ENCODE measurements around the gene GTPBP4. TPM values are rescaled to one million over a fixed set of nuclear protein-coding genes. Genes with fewer than 3 reads are reported as not detected.

GTPBP4 gene
- total RNA-seq, 1 donor from 2014 or later, result 106 TPM

DNA sequence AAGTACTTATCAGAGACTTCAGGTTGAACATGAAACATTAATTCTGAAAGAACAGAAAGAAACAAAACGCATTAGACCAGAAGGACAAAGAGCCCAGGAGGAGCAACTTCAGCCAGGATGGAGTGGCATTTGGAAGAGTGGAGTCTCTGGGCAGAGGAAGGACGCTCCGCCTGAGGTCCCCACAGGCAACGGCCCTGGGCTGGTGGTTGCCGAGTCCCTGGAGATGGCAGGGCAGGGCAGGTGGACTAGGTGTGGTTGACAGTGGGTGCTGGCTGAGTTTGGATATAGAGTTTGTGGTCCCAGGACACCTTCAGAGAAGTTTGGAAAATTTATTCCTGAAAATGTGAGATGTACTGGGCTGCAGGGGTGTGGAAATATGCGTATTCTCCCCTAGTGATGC is 29.4 kb upstream of the GTPBP4 start:
- Histone ChIP-seq H3K4me3 (ENCODE audit: insufficient read depth, low read depth, low read length) (no peak overlapping the region), H3K27ac (ENCODE audit: low read depth, low read length) (no peak overlapping the region), H3K9ac (ENCODE audit: low read length) (no peak overlapping the region), H3K79me2 (ENCODE audit: insufficient read depth, low read length) (no peaks in the 10 kb centered on the region), H4K20me1 (ENCODE audit: insufficient read depth, low read length) (no peaks in the 10 kb centered on the region), H3K36me3 (ENCODE audit: insufficient read depth, low read length) (no peaks in the 10 kb centered on the region), H3K9me3 (ENCODE audit: insufficient read depth, low read depth, low read length) (no peaks in the 10 kb centered on the region), H3K4me1 (ENCODE audit: insufficient read depth, low read length) (no peaks in the 10 kb centered on the region), H3K27me3 (ENCODE audit: insufficient read depth, low read length) (peaks cover 4% of the 10 kb centered on the region), H2AFZ (ENCODE audit: low read depth, low read length) (no peak overlapping the region), H3K4me2 (ENCODE audit: low read length) (no peak overlapping the region)
- Mint-ChIP-seq H3K9me3 (ENCODE audit: unreplicated experiment) (peaks cover 9% of the 10 kb centered on the region), H3K27ac (ENCODE audit: unreplicated experiment) (no peak overlapping the region), H3K36me3 (ENCODE audit: low read depth, unreplicated experiment) (no peaks in the 10 kb centered on the region), H3K4me1 (ENCODE audit: low read depth, unreplicated experiment) (peaks cover 1% of the 10 kb centered on the region), H3K27me3 (ENCODE audit: low read depth, unreplicated experiment) (peaks cover 22% of the 10 kb centered on the region), H3K4me3 (ENCODE audit: unreplicated experiment) (no peak overlapping the region)
- no peak for FAIRE-seq
- TF ChIP-seq, protein P1, sequence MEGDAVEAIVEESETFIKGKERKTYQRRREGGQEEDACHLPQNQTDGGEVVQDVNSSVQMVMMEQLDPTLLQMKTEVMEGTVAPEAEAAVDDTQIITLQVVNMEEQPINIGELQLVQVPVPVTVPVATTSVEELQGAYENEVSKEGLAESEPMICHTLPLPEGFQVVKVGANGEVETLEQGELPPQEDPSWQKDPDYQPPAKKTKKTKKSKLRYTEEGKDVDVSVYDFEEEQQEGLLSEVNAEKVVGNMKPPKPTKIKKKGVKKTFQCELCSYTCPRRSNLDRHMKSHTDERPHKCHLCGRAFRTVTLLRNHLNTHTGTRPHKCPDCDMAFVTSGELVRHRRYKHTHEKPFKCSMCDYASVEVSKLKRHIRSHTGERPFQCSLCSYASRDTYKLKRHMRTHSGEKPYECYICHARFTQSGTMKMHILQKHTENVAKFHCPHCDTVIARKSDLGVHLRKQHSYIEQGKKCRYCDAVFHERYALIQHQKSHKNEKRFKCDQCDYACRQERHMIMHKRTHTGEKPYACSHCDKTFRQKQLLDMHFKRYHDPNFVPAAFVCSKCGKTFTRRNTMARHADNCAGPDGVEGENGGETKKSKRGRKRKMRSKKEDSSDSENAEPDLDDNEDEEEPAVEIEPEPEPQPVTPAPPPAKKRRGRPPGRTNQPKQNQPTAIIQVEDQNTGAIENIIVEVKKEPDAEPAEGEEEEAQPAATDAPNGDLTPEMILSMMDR (IDR thresholded peaks at IDR 0.05; ENCODE audit: insufficient read depth, low read depth, low read length), result no peak
- TF ChIP-seq EZH2 (IDR thresholded peaks at IDR 0.05; ENCODE audit: insufficient read depth, low read length), result no peak
- DNase-seq (ENCODE audit: low read depth), result no peak

DNA sequence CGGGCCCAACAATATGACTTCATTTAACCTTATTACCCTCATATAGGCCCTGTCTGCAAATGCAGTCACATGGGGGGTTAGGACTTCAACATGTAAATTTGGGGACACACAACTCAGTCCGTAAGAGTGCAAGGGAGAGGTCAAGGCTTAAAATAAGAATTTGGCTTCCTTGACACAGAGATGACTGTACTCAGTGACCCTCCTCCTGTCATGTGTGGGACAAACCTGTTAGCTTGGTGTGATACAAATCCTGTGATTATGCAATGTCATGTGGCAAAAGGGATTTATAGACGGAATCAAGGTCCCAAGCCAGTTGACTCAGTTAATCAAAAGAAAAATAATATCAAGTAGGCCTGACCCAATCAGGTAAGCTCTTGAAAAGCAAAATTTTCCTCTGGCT is 25.9 kb upstream of the GTPBP4 start:
- H2AFZ ChIP-seq (ENCODE audit: low read depth, low read length), result no peak overlapping the region
- H4K20me1 ChIP-seq (ENCODE audit: insufficient read depth, low read length), result no peaks in the 10 kb centered on the region
- no peaks in the 10 kb centered on the region for H3K27me3 ChIP-seq (ENCODE audit: insufficient read depth, low read length)
- Mint-ChIP-seq H3K27me3 (ENCODE audit: low read depth, unreplicated experiment) (peaks cover 21% of the 10 kb centered on the region), H3K4me1 (ENCODE audit: low read depth, unreplicated experiment) (peaks cover 3% of the 10 kb centered on the region), H3K27ac (ENCODE audit: unreplicated experiment) (no peak overlapping the region), H3K4me3 (ENCODE audit: unreplicated experiment) (no peak overlapping the region), H3K9me3 (ENCODE audit: unreplicated experiment) (peaks cover 9% of the 10 kb centered on the region), H3K36me3 (ENCODE audit: low read depth, unreplicated experiment) (no peaks in the 10 kb centered on the region)
- H3K27ac ChIP-seq (ENCODE audit: low read depth, low read length), result no peak overlapping the region
- no peaks in the 10 kb centered on the region for H3K4me1 ChIP-seq (ENCODE audit: insufficient read depth, low read length)
- DNase-seq (ENCODE audit: low read depth) (no peak), FAIRE-seq (no peak)
- H3K4me3 ChIP-seq (ENCODE audit: insufficient read depth, low read depth, low read length), result no peak overlapping the region
- TF ChIP-seq, protein P1 (IDR thresholded peaks at IDR 0.05; ENCODE audit: insufficient read depth, low read depth, low read length), result no peak
- TF ChIP-seq EZH2 (IDR thresholded peaks at IDR 0.05; ENCODE audit: insufficient read depth, low read length), result no peak
- no peak overlapping the region for H3K4me2 ChIP-seq (ENCODE audit: low read length)
- H3K9ac ChIP-seq (ENCODE audit: low read length), result no peak overlapping the region
- no peaks in the 10 kb centered on the region for H3K9me3 ChIP-seq (ENCODE audit: insufficient read depth, low read depth, low read length)
- H3K36me3 ChIP-seq (ENCODE audit: insufficient read depth, low read length), result no peaks in the 10 kb centered on the region
- no peaks in the 10 kb centered on the region for H3K79me2 ChIP-seq (ENCODE audit: insufficient read depth, low read length)

DNA sequence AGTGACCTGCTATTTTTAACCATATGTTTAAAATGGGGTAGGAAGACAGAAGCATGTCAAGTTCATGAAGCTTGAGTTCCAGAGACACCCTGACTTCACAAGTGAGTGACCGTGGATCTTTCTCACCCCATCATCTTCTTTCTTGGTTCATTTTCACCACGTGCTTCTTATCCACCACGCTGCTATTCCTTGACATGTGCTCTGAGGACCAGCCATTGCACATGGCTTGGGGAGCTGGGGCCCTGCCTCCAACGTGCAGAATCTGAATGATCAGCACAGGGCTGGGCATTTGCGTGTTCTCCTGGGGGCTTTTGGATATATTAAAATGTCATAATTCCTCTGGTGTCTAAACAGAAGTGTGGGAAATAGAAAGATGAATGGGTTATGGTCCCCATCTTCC is 25.0 kb upstream of the GTPBP4 start:
- H3K4me3 ChIP-seq (ENCODE audit: insufficient read depth, low read depth, low read length), result no peak overlapping the region
- Mint-ChIP-seq H3K4me3 (ENCODE audit: unreplicated experiment) (no peak overlapping the region), H3K4me1 (ENCODE audit: low read depth, unreplicated experiment) (peaks cover 3% of the 10 kb centered on the region), H3K36me3 (ENCODE audit: low read depth, unreplicated experiment) (no peaks in the 10 kb centered on the region), H3K27me3 (ENCODE audit: low read depth, unreplicated experiment) (peaks cover 17% of the 10 kb centered on the region), H3K9me3 (ENCODE audit: unreplicated experiment) (peaks cover 11% of the 10 kb centered on the region), H3K27ac (ENCODE audit: unreplicated experiment) (peak overlapping the region; percentile 87)
- H3K79me2 ChIP-seq (ENCODE audit: insufficient read depth, low read length), result no peaks in the 10 kb centered on the region
- no peaks in the 10 kb centered on the region for H4K20me1 ChIP-seq (ENCODE audit: insufficient read depth, low read length)
- no peaks in the 10 kb centered on the region for H3K9me3 ChIP-seq (ENCODE audit: insufficient read depth, low read depth, low read length)
- FAIRE-seq, result no peak
- H3K4me2 ChIP-seq (ENCODE audit: low read length), result no peak overlapping the region
- no peaks in the 10 kb centered on the region for H3K4me1 ChIP-seq (ENCODE audit: insufficient read depth, low read length)
- no peak overlapping the region for H3K27ac ChIP-seq (ENCODE audit: low read depth, low read length)
- no peak overlapping the region for H2AFZ ChIP-seq (ENCODE audit: low read depth, low read length)
- no peak overlapping the region for H3K9ac ChIP-seq (ENCODE audit: low read length)
- TF ChIP-seq EZH2 (IDR thresholded peaks at IDR 0.05; ENCODE audit: insufficient read depth, low read length), result no peak
- TF ChIP-seq, protein P1 (IDR thresholded peaks at IDR 0.05; ENCODE audit: insufficient read depth, low read depth, low read length), result no peak
- H3K36me3 ChIP-seq (ENCODE audit: insufficient read depth, low read length), result no peaks in the 10 kb centered on the region
- H3K27me3 ChIP-seq (ENCODE audit: insufficient read depth, low read length), result no peaks in the 10 kb centered on the region
- DNase-seq (ENCODE audit: low read depth), result no peak
